CD14-positive monocyte (primary cell): ENCODE data around the gene PLCB1. TPM values are rescaled to one million over a fixed set of nuclear protein-coding genes. Genes with fewer than 3 reads are reported as not detected.

Experiments
- DNase-seq, 3 donors: peaks; one replicate each; pipeline ENCODE4 v3.0.0-alpha.2; 2011 to 2022
- H2AFZ ChIP-seq: 2 replicates; pipeline ENCODE4 v1.6.0; 2012; ENCODE audit warnings: mild to moderate bottlenecking, low read depth, low read length, inconsistent platforms; ENCODE audit not compliant: insufficient read depth, poor library complexity, severe bottlenecking
- H3K27ac ChIP-seq, 2 donors: 1 replicate in 1 of 2; 2 replicates in 1 of 2; pipeline ENCODE4 v1.5.1; 2012 to 2013; ENCODE audit warnings: low read length in 2 of 2, control low read depth in 1 of 2, inconsistent platforms in 1 of 2, low read depth in 1 of 2, mild to moderate bottlenecking in 1 of 2
- H3K27me3 ChIP-seq, 2 donors: one replicate each; pipeline versions ENCODE4 v1.6.0 to v1.6.1; 2011 to 2013; ENCODE audit warnings: low read length in 2 of 2; ENCODE audit not compliant: control insufficient read depth in 2 of 2, insufficient read depth in 2 of 2
- H3K36me3 ChIP-seq, 2 donors: replicated peaks in 1 of 2; 1 replicate in 1 of 2; 2 replicates in 1 of 2; pipeline versions ENCODE4 v1.5.1 to v1.6.1; 2012 to 2013; ENCODE audit warnings: low read length in 2 of 2, control low read depth in 1 of 2, inconsistent platforms in 1 of 2, mild to moderate bottlenecking in 1 of 2; ENCODE audit not compliant: insufficient read depth in 2 of 2, control insufficient read depth in 1 of 2
- H3K4me1 ChIP-seq, 2 donors: 1 replicate in 1 of 2; 2 replicates in 1 of 2; pipeline versions ENCODE4 v1.5.1 to v1.6.1; 2012 to 2013; ENCODE audit warnings: low read length in 2 of 2, control low read depth in 1 of 2, inconsistent platforms in 1 of 2, mild to moderate bottlenecking in 1 of 2, moderate library complexity in 1 of 2; ENCODE audit not compliant: insufficient read depth in 2 of 2, control insufficient read depth in 1 of 2
- H3K4me2 ChIP-seq: replicated peaks from 2 replicates; pipeline ENCODE3; 2012; ENCODE audit warnings: low read length, moderate library complexity, mild to moderate bottlenecking; ENCODE audit not compliant: poor library complexity, severe bottlenecking; ENCODE audit errors: extremely low read depth
- H3K4me3 ChIP-seq, 3 experiments: fragments of 200-600 bp in 1 of 3; sonication (generic) in 1 of 3; replicated peaks in 1 of 3; 1 replicate in 2 of 3; 2 replicates in 1 of 3; pipeline ENCODE4 v1.5.1; 2011 to 2013; ENCODE audit warnings: low read length in 3 of 3, mild to moderate bottlenecking in 3 of 3, control low read depth in 2 of 3, low read depth in 2 of 3, inconsistent platforms in 1 of 3, moderate library complexity in 1 of 3
- H3K79me2 ChIP-seq: 2 replicates; pipeline ENCODE4 v1.6.0; 2012; ENCODE audit warnings: mild to moderate bottlenecking, control low read depth, inconsistent platforms, low read length, moderate library complexity; ENCODE audit not compliant: insufficient read depth
- H3K9ac ChIP-seq: 2 replicates; pipeline ENCODE4 v1.6.0; 2017; ENCODE audit warnings: low read length, mild to moderate bottlenecking; ENCODE audit not compliant: insufficient read depth, poor library complexity, severe bottlenecking
- H3K9me3 ChIP-seq, 2 donors: replicated peaks in 1 of 2; 1 replicate in 1 of 2; 2 replicates in 1 of 2; pipeline versions ENCODE4 v1.5.1 to v1.6.1; 2012 to 2013; ENCODE audit warnings: low read length in 2 of 2, control low read depth in 1 of 2; ENCODE audit not compliant: control insufficient read depth in 1 of 2, insufficient read depth in 1 of 2
- H4K20me1 ChIP-seq: 2 replicates; pipeline ENCODE4 v1.6.0; 2012; ENCODE audit warnings: mild to moderate bottlenecking, low read length, control low read depth, moderate library complexity; ENCODE audit not compliant: insufficient read depth
- H3K27ac Mint-ChIP-seq, 7 donors: one replicate each; pipeline ENCODE4 v1.8.0; 2020; ENCODE audit warnings: mild to moderate bottlenecking in 7 of 7, mixed read lengths in 7 of 7, moderate library complexity in 6 of 7, inconsistent platforms in 2 of 7
- H3K27me3 Mint-ChIP-seq, 3 donors: one replicate each; pipeline ENCODE4 v1.8.0; 2021 to 2022; ENCODE audit warnings: low read depth in 3 of 3, mild to moderate bottlenecking in 3 of 3, mixed read lengths in 3 of 3, moderate library complexity in 3 of 3, inconsistent platforms in 1 of 3
- H3K36me3 Mint-ChIP-seq, 2 donors: one replicate each; pipeline ENCODE4 v1.8.0; 2020; ENCODE audit warnings: mixed read lengths in 2 of 2, inconsistent platforms in 1 of 2, mild to moderate bottlenecking in 1 of 2
- H3K4me1 Mint-ChIP-seq: one replicate; pipeline ENCODE4 v1.8.0; 2020; ENCODE audit warnings: mild to moderate bottlenecking, mixed read lengths
- H3K4me3 Mint-ChIP-seq, 2 donors: one replicate each; pipeline ENCODE4 v1.8.0; 2020; ENCODE audit warnings: mild to moderate bottlenecking in 2 of 2, mixed read lengths in 2 of 2, moderate library complexity in 1 of 2
- H3K9me3 Mint-ChIP-seq, 7 donors: one replicate each; pipeline ENCODE4 v1.8.0; 2020 to 2022; ENCODE audit warnings: mixed read lengths in 7 of 7, mild to moderate bottlenecking in 6 of 7, moderate library complexity in 6 of 7, inconsistent platforms in 2 of 7
- WGBS: methylation state at CpG from one replicate; pipeline ENCODE4 v1.1.5; 2013; ENCODE audit warnings: missing lambda C conversion rate; ENCODE audit not compliant: insufficient coverage; 5-methylcytosine and 5-hydroxymethylcytosine counted together
- intact Hi-C, 2 donors: fragments of 100-400 bp; cut with micrococcal nuclease; formaldehyde crosslinking; loops; one replicate each; pipeline versions ENCODE4 v1.15.0 to v1.15.1; 2023
- polyA plus RNA-seq, 3 donors: library from polyadenylated mRNA; depleted of rRNA in 1 of 3; unstranded in 2 of 3; stranded (reverse) in 1 of 3; fragments of 300-500 nt in 2 of 3; fragments of >200 nt in 1 of 3; fragmentation: Illumina TruSeq in 2 of 3; gene quantifications; 1 replicate in 2 of 3; 2 replicates in 1 of 3; pipeline ENCODE4 v1.2.3, GENCODE V29; 2012 to 2021
- TF ChIP-seq, protein P1 (sequence below): fragments of 200-600 bp; IDR thresholded peaks from one replicate; pipeline ENCODE4 v1.8.0; 2022; ENCODE audit warnings: antibody characterized with exemption, mild to moderate bottlenecking

Gene PLCB1
- polyA plus RNA-seq, 3 donors, result 8.6 to 16.4 (median 13.2) TPM

DNA sequence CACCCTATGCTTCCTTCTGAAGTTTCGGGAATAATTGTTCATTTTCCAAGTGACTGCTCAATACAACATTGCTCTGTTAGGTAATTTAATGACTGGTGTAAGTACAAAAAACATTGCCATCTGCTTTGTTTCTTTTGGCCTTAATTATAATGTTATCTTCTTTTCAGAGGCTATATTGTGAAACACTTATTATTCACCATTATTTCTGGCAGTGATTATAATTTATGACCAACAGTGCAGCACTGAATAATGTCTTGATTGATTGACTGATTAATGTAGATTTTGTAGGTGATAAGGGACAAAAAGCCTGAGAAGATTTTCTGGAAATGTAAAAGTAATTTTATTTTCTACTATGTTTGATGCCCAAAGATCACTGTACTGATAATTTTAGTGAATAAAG lies 377.7 kb downstream of the PLCB1 start:
- H3K4me3 ChIP-seq, result no peak overlapping the region
- peaks cover 16% of the 10 kb centered on the region for H3K4me1 Mint-ChIP-seq
- H3K4me2 ChIP-seq, result no peak overlapping the region
- H3K36me3 ChIP-seq, result no peaks in the 10 kb centered on the region
- H3K79me2 ChIP-seq, result no peaks in the 10 kb centered on the region
- no peaks in the 10 kb centered on the region for H3K27me3 Mint-ChIP-seq
- TF ChIP-seq, protein P1, sequence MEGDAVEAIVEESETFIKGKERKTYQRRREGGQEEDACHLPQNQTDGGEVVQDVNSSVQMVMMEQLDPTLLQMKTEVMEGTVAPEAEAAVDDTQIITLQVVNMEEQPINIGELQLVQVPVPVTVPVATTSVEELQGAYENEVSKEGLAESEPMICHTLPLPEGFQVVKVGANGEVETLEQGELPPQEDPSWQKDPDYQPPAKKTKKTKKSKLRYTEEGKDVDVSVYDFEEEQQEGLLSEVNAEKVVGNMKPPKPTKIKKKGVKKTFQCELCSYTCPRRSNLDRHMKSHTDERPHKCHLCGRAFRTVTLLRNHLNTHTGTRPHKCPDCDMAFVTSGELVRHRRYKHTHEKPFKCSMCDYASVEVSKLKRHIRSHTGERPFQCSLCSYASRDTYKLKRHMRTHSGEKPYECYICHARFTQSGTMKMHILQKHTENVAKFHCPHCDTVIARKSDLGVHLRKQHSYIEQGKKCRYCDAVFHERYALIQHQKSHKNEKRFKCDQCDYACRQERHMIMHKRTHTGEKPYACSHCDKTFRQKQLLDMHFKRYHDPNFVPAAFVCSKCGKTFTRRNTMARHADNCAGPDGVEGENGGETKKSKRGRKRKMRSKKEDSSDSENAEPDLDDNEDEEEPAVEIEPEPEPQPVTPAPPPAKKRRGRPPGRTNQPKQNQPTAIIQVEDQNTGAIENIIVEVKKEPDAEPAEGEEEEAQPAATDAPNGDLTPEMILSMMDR, result no peak
- H2AFZ ChIP-seq, result no peak overlapping the region
- H3K27ac ChIP-seq, result no peak overlapping the region
- H3K36me3 Mint-ChIP-seq, result peaks cover 3 to 4% of the 10 kb centered on the region in 2 donors
- H4K20me1 ChIP-seq, result no peaks in the 10 kb centered on the region
- intact Hi-C loops, result no loop called here
- H3K4me3 Mint-ChIP-seq, result no peak overlapping the region
- DNase-seq, result no peak
- no peak overlapping the region for H3K27ac Mint-ChIP-seq
- peaks cover 14 to 17% of the 10 kb centered on the region in 2 donors for H3K4me1 ChIP-seq
- WGBS, result no CpG with 5 or more reads among the region's 1 CpG
- H3K9me3 Mint-ChIP-seq, result peaks cover 0 to 5% (median 2%) of the 10 kb centered on the region in 7 donors
- H3K9me3 ChIP-seq, result peaks cover 0 to 6% of the 10 kb centered on the region in 2 donors
- no peak overlapping the region for H3K9ac ChIP-seq
- no peaks in the 10 kb centered on the region for H3K27me3 ChIP-seq

DNA sequence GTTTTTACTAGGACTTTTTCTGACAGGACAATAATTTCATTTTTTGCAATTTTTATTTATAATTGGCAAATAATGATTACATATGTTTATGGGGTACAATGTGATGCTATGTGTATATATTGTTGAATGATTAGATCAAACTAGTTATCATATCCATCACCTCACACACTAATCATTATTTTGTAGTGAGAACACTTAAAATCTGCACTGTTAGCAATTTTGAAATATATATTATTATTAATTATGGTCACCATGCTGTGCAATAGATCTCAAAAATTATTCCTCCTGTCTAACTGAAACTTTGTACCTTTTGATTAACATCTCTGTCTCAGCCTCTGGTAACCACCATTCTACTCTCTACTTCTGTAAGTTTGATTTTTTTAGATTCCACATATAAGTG lies 378.7 kb downstream of the PLCB1 start:
- no peak for DNase-seq
- no peak overlapping the region for H3K4me3 Mint-ChIP-seq
- Histone ChIP-seq H3K9ac (no peak overlapping the region), H3K79me2 (no peaks in the 10 kb centered on the region), H3K4me1 (peaks cover 4 to 7% of the 10 kb centered on the region in 2 donors), H3K9me3 (peaks cover 0 to 6% of the 10 kb centered on the region in 2 donors), H3K36me3 (no peaks in the 10 kb centered on the region), H3K4me2 (no peak overlapping the region), H3K27ac (no peak overlapping the region), H4K20me1 (no peaks in the 10 kb centered on the region), H2AFZ (no peak overlapping the region), H3K27me3 (no peaks in the 10 kb centered on the region), H3K4me3 (no peak overlapping the region)
- intact Hi-C loops, result no loop called here
- peaks cover 3 to 5% of the 10 kb centered on the region in 2 donors for H3K36me3 Mint-ChIP-seq
- TF ChIP-seq, protein P1, result no peak
- peaks cover 7% of the 10 kb centered on the region for H3K4me1 Mint-ChIP-seq
- peaks cover 2 to 8% (median 5%) of the 10 kb centered on the region in 7 donors for H3K9me3 Mint-ChIP-seq
- no peaks in the 10 kb centered on the region for H3K27me3 Mint-ChIP-seq
- no peak overlapping the region for H3K27ac Mint-ChIP-seq
